Activated naive CD4-positive, alpha-beta T cell treated with anti-CD3 and anti-CD28 coated beads for 36 hours (primary cell): Measurements from ENCODE around the gene SLC25A25. TPM values are rescaled to one million over a fixed set of nuclear protein-coding genes. Genes with fewer than 3 reads are reported as not detected.

ENCODE experiments used
- CTCF ChIA-PET: fragments of 350-600 bp; sonication (Branson Sonifier 250); formaldehyde crosslinking; loops from one replicate; lab custom pipeline; 2021; ENCODE audit warnings: antibody characterized with exemption; lab: Charles Lee
- DNase-seq: peaks from one replicate; pipeline ENCODE4 v3.0.0-alpha.2; 2020
- H3K27ac Mint-ChIP-seq: one replicate; pipeline ENCODE4 v1.8.0; 2021; ENCODE audit warnings: mild to moderate bottlenecking, mixed read lengths
- H3K27me3 Mint-ChIP-seq: one replicate; pipeline ENCODE4 v1.8.0; 2021; ENCODE audit warnings: low read depth, mixed read lengths
- H3K36me3 Mint-ChIP-seq: one replicate; pipeline ENCODE4 v1.8.0; 2021; ENCODE audit warnings: low read depth, mixed read lengths
- H3K4me1 Mint-ChIP-seq: one replicate; pipeline ENCODE4 v1.8.0; 2021; ENCODE audit warnings: low read depth, mixed read lengths
- H3K4me3 Mint-ChIP-seq: one replicate; pipeline ENCODE4 v1.8.0; 2021; ENCODE audit warnings: mild to moderate bottlenecking, moderate library complexity, mixed read lengths
- H3K9me3 Mint-ChIP-seq: one replicate; pipeline ENCODE4 v1.8.0; 2021; ENCODE audit warnings: mixed read lengths
- intact Hi-C: fragments of 100-400 bp; cut with micrococcal nuclease; formaldehyde crosslinking; loops from one replicate; pipeline ENCODE4 v1.15.1; 2023
- total RNA-seq, 2 experiments: library from RNA; stranded (reverse); gene quantifications; one replicate each; pipeline ENCODE4 v1.2.3, GENCODE V29; 2021

SLC25A25 gene
- total RNA-seq, 2 experiments from 2014 or later = 12.0 to 12.7 TPM

DNA sequence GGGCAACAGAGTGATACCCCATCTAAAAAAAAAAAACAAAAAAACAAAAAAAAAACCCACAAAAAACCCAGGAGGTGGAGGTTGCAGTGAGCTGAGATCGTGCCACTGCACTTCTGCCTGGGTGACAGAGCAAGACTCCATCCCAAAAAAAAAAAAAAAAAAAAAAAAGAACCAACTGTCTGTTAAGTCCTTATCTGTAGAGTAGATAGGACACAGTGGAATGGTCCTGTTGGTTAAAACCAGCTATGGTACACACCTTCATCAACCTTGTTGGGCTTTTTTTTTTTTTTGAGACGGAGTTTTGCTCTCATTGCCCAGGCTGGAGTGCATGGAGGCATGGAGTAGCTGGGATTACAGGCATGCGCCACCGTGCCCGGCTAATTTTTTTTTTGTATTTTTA lies 12.2 kb downstream of the SLC25A25 start:
- Mint-ChIP-seq H3K9me3 (no peaks in the 10 kb centered on the region), H3K36me3 (peaks cover 5% of the 10 kb centered on the region), H3K27me3 (no peaks in the 10 kb centered on the region)

DNA sequence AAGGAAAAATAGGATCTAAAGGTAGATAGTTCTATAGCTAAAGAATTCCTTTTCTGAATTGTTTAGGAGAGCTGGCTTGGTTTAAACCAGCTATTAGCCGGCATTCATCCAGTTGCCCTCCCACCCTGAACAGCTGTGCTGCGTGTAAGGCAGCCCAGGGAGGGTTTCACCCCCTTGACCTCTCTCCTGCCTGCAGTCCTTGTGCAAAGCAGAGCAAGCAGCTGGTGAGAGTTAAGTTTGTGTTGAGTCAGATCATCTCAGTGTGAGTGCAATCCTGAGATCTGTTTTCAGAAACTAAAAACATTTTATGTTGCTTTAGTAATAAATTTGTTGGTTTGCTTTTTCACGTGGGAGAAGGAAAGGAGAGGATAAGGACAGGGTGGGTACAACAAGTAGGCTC lies 13.0 kb downstream of the SLC25A25 start:
- DNase-seq = no peak
- intact Hi-C loops = loop anchor here (5.0 kb wide), 1 partner anchor 39 kb away; no protein-coding TSS in a partner anchor
- Mint-ChIP-seq H3K9me3 (no peaks in the 10 kb centered on the region), H3K27ac (no peak overlapping the region), H3K36me3 (peaks cover 8% of the 10 kb centered on the region), H3K27me3 (no peaks in the 10 kb centered on the region), H3K4me3 (no peak overlapping the region), H3K4me1 (peaks cover 49% of the 10 kb centered on the region)
- CTCF ChIA-PET = interaction anchor here (0.8 to 1.2 kb wide), 2 partner anchors 11 to 37 kb away, joined by 3 to 5 read pairs; no protein-coding TSS in a partner anchor

More for the DNA sequence above, 12.2 kb downstream of the SLC25A25 start:
- CTCF ChIA-PET = interaction anchor here (0.6 kb wide), 1 partner anchor 102 kb away, joined by 3 read pairs; no protein-coding TSS in a partner anchor
- H3K4me3 Mint-ChIP-seq = no peak overlapping the region
- peaks cover 50% of the 10 kb centered on the region for H3K4me1 Mint-ChIP-seq
- no peak for DNase-seq
- H3K27ac Mint-ChIP-seq = no peak overlapping the region
- intact Hi-C loops = loop anchor here (5.0 kb wide), 1 partner anchor 38 kb away; no protein-coding TSS in a partner anchor

DNA sequence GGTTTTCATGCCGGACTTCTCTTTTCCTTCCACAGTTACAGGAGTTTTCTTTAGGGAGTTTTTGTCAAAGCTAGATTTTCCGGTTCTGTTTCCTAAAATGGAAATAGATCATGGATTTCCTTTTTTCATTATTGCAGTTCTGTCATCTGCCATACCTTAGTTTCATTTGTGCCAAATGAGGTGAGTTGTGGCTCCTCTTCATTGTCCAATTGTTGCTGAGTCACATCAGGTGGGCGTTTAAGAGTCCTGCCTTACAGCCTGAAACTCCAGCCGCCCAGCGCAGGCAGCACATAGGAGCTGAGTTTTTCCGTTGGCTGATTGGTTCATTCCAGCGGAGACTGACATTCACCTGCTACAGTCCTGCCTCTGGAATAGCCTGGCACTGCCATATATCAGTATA lies 14.1 kb downstream of the SLC25A25 start:
- intact Hi-C loops = loop anchor here (5.0 kb wide), 1 partner anchor 40 kb away; no protein-coding TSS in a partner anchor
- no peak for DNase-seq
- Mint-ChIP-seq H3K4me1 (peaks cover 40% of the 10 kb centered on the region), H3K9me3 (no peaks in the 10 kb centered on the region), H3K27ac (peak overlapping the region; percentile 7), H3K4me3 (no peak overlapping the region), H3K27me3 (no peaks in the 10 kb centered on the region), H3K36me3 (peaks cover 4% of the 10 kb centered on the region)
- CTCF ChIA-PET = no interaction called here

DNA sequence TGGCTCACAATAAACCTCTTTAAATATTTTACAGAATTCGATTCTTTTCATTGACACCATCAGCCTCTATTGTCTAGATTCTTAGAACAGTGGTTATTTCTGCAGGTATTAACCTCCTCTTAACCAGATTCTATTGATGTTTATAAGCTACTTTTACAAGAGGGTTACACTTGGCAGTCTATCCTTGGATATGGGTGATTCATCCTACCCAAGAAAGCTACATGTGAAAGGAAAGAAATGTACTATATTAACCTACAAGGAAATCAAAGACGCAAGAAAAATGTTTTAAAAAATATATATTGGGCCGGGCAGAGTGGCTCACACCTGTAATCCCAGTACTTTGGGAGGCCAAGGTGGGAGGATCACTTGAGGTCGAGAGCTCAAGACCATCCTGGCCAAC lies 16.7 kb downstream of the SLC25A25 start:
- no peak for DNase-seq
- no peak overlapping the region for H3K27ac Mint-ChIP-seq
- H3K9me3 Mint-ChIP-seq = no peaks in the 10 kb centered on the region
- peaks cover 40% of the 10 kb centered on the region for H3K4me1 Mint-ChIP-seq
- intact Hi-C loops = loop anchor here (5.0 kb wide), 1 partner anchor 42 kb away; no protein-coding TSS in a partner anchor
- CTCF ChIA-PET = interaction anchor here (0.7 to 1.7 kb wide), 9 partner anchors 10 to 141 kb away, joined by 3 to 5 read pairs (median 3); partner anchors contain the start of genes NAIF1 and SLC25A25
- no peak overlapping the region for H3K4me3 Mint-ChIP-seq
- peaks cover 8% of the 10 kb centered on the region for H3K36me3 Mint-ChIP-seq
- no peaks in the 10 kb centered on the region for H3K27me3 Mint-ChIP-seq

DNA sequence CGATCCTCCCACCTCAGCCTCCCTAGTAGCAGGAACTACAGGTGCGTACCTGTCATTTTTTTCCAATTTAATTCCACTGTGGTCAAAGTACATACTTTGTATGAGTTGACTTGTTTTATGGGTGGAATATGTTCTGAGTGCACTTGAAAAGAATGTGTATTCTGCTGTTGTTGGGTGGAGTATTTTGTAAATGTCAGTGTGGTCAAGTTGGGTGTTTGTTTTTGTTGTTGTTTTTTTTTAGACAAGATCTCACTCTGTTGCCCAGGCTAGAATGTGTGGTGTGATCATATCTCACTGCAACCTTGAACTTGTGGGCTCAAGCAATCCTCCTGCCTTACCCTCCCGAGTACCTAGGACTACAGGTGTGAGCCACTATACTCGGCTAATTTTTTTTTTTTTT lies 17.9 kb downstream of the SLC25A25 start:
- peaks cover 44% of the 10 kb centered on the region for H3K4me1 Mint-ChIP-seq
- CTCF ChIA-PET = no interaction called here
- DNase-seq = no peak
- no peak overlapping the region for H3K4me3 Mint-ChIP-seq
- no peak overlapping the region for H3K27ac Mint-ChIP-seq
- peaks cover 10% of the 10 kb centered on the region for H3K36me3 Mint-ChIP-seq
- intact Hi-C loops = no loop called here
- H3K9me3 Mint-ChIP-seq = no peaks in the 10 kb centered on the region
- no peaks in the 10 kb centered on the region for H3K27me3 Mint-ChIP-seq

DNA sequence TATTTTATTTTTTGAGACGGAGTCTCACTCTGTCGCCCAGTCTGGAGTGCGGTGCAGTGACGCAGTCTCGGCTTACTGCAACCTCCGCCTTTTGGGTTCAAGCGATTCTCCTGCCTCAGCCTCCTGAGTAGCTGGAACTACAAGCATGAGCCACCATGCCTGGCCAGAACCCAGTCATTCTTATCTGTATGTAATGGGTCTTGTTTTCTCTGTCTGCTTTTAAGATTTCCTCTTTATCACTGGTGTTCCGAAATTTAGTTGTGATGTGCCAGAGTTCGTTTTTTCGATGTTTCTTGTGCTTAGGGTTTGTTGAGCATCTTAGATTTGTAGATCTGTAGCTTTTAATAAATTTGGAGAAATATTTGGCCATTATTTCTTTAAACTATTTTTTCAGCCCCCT lies 19.2 kb downstream of the SLC25A25 start:
- H3K36me3 Mint-ChIP-seq = peaks cover 10% of the 10 kb centered on the region
- H3K9me3 Mint-ChIP-seq = no peaks in the 10 kb centered on the region
- intact Hi-C loops = no loop called here
- CTCF ChIA-PET = interaction anchor here (0.7 kb wide), 1 partner anchor 30 kb away, joined by 3 read pairs; no protein-coding TSS in a partner anchor
- H3K4me1 Mint-ChIP-seq = peaks cover 46% of the 10 kb centered on the region
- peak overlapping the region; percentile 65 for H3K27ac Mint-ChIP-seq
- no peaks in the 10 kb centered on the region for H3K27me3 Mint-ChIP-seq
- DNase-seq = no peak
- H3K4me3 Mint-ChIP-seq = no peak overlapping the region

DNA sequence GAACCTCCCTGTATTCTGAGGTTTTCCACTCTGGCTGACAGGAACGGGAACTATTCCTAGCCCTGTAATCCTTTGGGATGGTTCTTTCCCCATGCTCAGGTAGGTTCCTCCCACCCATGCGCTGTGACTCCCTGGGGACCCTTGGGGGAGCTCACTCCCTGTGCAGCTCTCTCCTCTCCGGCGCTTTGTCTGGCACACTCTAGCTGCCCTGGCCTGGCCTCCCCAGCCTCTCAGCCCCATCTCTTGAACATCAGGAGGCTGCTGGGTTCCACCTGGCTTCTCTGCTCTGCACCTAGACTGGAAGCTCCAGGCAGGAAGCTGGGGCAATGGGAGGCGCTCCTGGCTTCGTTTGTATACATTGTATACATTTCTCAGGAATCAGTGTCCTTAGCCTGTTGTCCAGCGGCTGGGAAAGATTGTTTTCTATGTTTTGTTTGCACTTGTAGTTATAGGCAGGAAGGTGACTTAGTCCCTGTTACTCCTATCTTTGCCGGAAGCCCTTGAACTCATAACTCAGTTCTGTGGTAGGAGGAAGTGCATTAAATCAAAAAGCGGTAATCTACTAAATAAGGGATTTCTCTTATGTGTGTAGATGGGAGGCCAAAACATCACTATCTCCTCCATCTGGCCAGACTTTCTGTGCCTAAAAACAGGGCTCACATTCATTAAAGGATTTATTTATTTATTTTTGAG lies 20.4 kb downstream of the SLC25A25 start:
- Mint-ChIP-seq H3K4me1 (peaks cover 56% of the 10 kb centered on the region), H3K27me3 (no peaks in the 10 kb centered on the region), H3K9me3 (no peaks in the 10 kb centered on the region), H3K27ac (peak overlapping the region; percentile 65), H3K36me3 (peaks cover 10% of the 10 kb centered on the region), H3K4me3 (no peak overlapping the region)
- intact Hi-C loops = no loop called here
- no peak for DNase-seq
- CTCF ChIA-PET = interaction anchor here (1.2 to 1.9 kb wide), 2 partner anchors 29 to 30 kb away, joined by 3 to 4 read pairs; no protein-coding TSS in a partner anchor

DNA sequence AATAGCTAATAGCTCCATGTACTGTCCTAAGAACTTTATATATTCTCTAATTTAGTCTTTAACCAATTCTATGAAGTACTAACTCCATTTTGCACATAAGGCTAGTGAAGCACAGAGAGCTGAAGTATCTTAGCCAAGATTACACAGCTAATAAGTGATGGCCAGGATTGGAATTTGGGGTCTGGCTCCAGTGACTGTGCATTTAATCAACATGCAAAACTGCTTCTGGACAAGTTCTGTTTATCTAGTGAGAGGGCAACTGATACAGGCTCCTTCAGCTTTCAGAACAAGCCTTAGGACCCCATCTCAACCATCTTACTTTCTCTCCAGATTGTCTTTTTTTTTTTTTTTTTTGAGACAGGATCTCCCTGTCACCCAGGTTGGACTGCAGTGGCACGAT lies 21.3 kb downstream of the SLC25A25 start:
- no peak for DNase-seq
- Mint-ChIP-seq H3K36me3 (peaks cover 9% of the 10 kb centered on the region), H3K27ac (no peak overlapping the region), H3K4me1 (peaks cover 61% of the 10 kb centered on the region), H3K27me3 (no peaks in the 10 kb centered on the region), H3K9me3 (no peaks in the 10 kb centered on the region), H3K4me3 (no peak overlapping the region)
- intact Hi-C loops = no loop called here
- CTCF ChIA-PET = interaction anchor here (0.9 to 1.9 kb wide), 3 partner anchors 24 to 29 kb away, joined by 3 to 4 read pairs (median 3); no protein-coding TSS in a partner anchor

DNA sequence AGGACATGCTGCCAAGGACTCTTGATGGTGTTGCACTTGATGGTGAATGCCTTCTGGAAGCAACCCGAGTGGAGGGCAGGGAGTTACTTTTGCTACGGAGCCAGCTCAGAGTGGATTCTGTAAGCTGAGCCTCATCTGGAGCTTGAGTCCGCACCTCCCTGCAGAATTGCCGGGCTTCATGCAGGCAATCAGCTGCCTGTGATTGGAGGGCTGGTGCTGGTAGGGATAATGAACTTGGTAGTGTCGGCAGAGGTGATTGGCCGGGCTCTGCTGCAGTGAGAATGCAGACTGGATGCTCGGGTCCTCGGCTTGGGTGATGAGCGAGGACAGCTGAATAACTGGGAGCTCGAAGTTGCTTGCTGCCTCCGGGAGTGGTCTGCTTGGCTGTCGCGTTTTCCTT lies 23.1 kb downstream of the SLC25A25 start:
- Mint-ChIP-seq H3K36me3 (peaks cover 6% of the 10 kb centered on the region), H3K27me3 (no peaks in the 10 kb centered on the region), H3K4me1 (peaks cover 74% of the 10 kb centered on the region), H3K27ac (no peak overlapping the region), H3K9me3 (no peaks in the 10 kb centered on the region), H3K4me3 (no peak overlapping the region)
- CTCF ChIA-PET = interaction anchor here (0.7 to 4.6 kb wide), 4 partner anchors 8 to 34 kb away, joined by 3 to 22 read pairs (median 6); no protein-coding TSS in a partner anchor
- intact Hi-C loops = loop anchor here (5.0 kb wide), 1 partner anchor 134 kb away; no protein-coding TSS in a partner anchor
- no peak for DNase-seq

DNA sequence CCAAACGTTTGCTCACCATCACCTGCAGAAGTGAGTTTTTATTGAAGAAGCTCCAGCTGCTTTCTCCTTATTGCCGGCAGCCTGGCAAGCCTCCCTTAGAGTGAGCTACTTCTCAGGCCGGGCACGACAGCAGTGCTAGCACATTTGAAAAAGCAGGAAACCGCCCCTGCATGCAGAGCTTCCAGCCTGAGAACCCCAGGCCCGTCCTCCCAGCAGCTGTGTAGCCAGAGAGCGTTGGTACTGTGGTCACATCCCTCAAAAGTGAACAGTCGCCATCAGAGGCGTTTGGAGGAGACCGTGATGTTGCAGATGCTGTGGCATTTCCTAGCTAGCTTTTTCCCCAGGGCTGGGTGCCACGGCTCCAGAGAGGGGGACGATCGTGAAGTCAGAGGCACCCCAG lies 23.5 kb downstream of the SLC25A25 start:
- H3K27ac Mint-ChIP-seq = peak overlapping the region; percentile 7
- peaks cover 6% of the 10 kb centered on the region for H3K36me3 Mint-ChIP-seq
- H3K4me1 Mint-ChIP-seq = peaks cover 76% of the 10 kb centered on the region
- DNase-seq = no peak
- peak overlapping the region; percentile 40 for H3K4me3 Mint-ChIP-seq
- CTCF ChIA-PET = interaction anchor here (0.7 to 4.6 kb wide), 6 partner anchors 8 to 57 kb away, joined by 3 to 22 read pairs (median 4); no protein-coding TSS in a partner anchor
- intact Hi-C loops = loop anchor here (5.0 kb wide), 1 partner anchor 134 kb away; no protein-coding TSS in a partner anchor
- H3K27me3 Mint-ChIP-seq = no peaks in the 10 kb centered on the region
- H3K9me3 Mint-ChIP-seq = no peaks in the 10 kb centered on the region

DNA sequence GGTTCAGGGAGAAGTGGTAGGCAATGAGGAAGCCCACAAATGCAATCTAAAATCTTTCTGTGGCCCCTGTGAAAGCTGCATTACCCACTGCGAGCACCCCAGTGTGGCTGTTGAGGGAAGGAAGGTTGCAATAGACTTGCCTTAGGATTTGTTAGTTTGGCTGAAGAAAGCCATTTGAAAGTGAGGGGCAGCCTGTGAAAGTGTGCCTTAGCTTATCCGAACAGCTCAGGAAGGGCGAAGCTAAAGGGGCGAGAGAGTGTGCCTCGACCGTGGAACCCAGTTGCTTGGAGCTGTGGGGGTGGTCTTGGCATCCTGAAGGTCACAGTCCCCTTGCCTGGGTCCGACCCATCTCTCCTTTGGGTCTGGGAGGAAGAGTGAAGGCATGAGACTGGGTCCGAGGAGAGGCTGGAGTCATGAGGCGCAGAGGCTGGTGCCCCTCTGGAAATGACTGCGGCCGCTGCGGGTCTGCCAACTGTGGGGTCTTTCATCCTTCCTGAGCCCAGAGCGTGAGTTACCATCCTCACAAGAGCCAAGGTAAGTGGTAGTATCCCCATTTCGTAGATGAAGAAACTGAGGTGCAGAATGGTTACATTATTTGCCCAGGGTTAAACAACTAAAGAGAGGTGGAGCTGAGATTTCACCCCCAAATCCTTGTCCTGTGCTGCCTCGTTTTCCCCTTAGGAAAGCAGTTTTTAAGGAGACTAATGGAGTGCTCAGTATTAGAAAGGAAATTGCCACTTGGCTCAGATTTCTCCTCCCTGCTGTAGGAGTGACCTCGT lies 24.4 kb downstream of the SLC25A25 start:
- Mint-ChIP-seq H3K36me3 (peaks cover 5% of the 10 kb centered on the region), H3K27ac (peak overlapping the region; percentile 95), H3K9me3 (no peaks in the 10 kb centered on the region), H3K4me1 (peaks cover 82% of the 10 kb centered on the region), H3K27me3 (no peaks in the 10 kb centered on the region), H3K4me3 (no peak overlapping the region)
- CTCF ChIA-PET = interaction anchor here (0.6 to 4.6 kb wide), 12 partner anchors 9 to 150 kb away, joined by 3 to 22 read pairs (median 4); no protein-coding TSS in a partner anchor
- no peak for DNase-seq
- intact Hi-C loops = loop anchor here (5.0 kb wide), 1 partner anchor 135 kb away; no protein-coding TSS in a partner anchor
